SK-N-DZ (cell line): ENCODE measurements around the gene COL4A2.
A peak's percentile ranks its signal among the peaks of the same experiment; 100 is the strongest.

Source experiments
- DNase-seq: peaks from one replicate; pipeline ENCODE4 v3.0.0-alpha.2; 2015; ENCODE audit warnings: low spot score

The COL4A2 gene

DNA sequence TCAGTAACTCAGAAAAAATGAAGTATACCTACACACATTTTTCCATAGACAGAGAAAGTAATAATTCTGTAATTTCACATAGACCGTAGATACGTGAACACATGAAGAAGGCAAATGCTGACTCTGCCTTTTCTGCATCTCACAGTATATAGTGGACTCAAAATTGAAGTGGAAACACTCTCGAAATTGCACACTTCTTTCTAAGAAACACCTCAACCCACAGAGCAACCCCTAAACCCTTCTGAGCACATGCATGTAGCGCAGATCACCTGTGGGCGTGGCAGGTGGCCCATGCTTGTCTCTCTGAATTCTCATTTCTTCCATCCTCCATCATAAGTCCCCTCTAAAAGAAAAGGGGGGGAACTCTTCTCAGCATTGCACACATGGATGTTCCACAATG lies 34.9 kb upstream of the COL4A2 start:
- DNase-seq: no peak

GRCh38 chr13:110272651-110273050 lies 34.4 kb upstream of the COL4A2 start:
- DNase-seq: no peak

- DNase-seq: no peak
Measured at GRCh38 chr13:110273254-110273653, 33.8 kb upstream of the COL4A2 start.

GRCh38 chr13:110274687-110275086 lies 32.4 kb upstream of the COL4A2 start:
- DNase-seq: no peak

DNA sequence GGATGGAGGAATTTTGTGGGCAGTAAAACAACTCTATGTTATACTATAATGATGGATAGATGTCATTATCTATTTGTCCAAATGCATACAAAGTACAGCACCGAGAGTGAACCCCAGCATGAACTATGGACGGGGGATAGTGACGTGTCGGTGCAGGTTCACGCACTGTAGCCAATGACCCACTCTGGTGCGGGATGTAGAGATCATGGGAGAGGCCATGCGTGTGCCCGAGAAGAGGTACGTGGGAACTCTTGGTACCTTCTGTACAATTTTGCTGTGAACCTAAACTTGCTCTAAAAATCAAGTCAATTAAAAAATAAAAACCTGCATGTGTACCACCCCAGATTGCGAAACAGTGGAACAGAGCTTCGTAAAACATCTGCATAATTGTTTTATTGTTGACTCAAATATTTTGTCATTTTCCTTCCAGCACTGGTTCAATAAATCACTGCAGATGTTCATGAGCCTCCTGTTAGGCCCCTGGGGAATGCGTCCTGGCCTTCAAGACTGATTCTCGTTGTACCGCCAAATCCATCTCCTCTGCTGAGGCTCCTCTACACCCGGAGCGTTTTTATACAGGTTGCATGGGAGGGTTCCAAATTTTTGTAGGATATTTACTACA lies 31.0 kb upstream of the COL4A2 start:
- no peak for DNase-seq

- DNase-seq: no peak
Measured at GRCh38 chr13:110276553-110276950, 30.5 kb upstream of the COL4A2 start.

DNA sequence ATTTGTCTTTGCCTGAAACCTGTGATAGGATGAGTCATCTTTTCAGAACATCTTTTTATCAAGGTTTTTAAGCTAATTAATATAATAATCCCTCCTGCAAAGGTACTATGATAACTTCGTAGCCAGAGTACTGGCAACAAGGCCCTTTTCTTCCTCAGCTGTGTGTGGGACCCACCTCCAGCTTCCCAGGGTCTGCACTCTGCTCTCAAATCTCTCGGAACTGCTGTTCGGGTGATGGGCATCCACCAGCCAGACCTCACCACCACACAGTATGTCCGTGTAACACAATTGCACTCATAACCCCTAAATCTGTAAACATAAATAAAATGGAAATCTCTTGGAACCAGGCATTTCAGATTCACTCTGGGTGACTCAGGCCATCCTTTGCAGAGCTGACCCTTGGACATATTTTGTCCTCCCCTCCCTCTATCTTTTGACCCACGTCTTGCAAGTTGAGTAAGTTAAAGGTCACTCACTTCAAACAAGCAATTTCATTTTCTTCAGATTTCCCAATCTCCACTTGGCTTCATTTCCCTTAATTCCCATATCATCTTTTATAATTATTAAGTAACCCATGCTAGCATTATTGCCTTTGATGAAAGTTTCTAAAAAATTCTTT lies 29.6 kb upstream of the COL4A2 start:
- DNase-seq: no peak

GRCh38 chr13:110278859-110279258 lies 28.2 kb upstream of the COL4A2 start:
- no peak for DNase-seq

GRCh38 chr13:110279684-110280083 lies 27.4 kb upstream of the COL4A2 start:
- no peak for DNase-seq

DNA sequence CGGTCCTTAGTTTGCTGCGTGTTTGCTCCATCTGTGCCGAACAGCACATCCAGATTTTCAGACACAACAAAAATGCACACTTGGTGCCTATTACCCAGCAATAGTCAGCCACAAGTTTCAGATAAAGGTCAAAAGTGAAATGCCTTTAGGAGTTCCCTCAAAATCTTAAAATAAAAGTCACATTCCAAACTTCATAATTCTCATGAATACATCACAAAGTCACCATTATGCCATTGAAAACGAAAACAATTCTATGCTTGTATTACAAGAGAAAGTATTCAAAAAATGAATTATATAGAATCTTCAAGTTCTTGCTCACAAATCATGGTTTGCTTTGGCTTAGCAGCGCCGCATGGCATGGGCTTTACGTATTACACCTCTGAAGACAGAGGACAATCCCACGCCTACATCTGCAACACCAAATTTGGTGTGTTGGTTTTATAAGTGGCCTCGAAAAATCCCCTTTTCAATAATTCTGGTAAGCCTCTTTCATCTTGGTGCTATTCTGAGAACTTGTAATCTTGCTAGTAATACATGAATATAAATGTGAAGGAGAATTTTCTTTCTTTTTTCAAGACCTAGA lies 26.8 kb upstream of the COL4A2 start:
- DNase-seq: no peak

GRCh38 chr13:110280985-110281688 lies 25.9 kb upstream of the COL4A2 start:
- no peak for DNase-seq

GRCh38 chr13:110281736-110282135 lies 25.3 kb upstream of the COL4A2 start:
- no peak for DNase-seq

GRCh38 chr13:110282316-110282841 lies 24.7 kb upstream of the COL4A2 start:
- no peak for DNase-seq

DNA sequence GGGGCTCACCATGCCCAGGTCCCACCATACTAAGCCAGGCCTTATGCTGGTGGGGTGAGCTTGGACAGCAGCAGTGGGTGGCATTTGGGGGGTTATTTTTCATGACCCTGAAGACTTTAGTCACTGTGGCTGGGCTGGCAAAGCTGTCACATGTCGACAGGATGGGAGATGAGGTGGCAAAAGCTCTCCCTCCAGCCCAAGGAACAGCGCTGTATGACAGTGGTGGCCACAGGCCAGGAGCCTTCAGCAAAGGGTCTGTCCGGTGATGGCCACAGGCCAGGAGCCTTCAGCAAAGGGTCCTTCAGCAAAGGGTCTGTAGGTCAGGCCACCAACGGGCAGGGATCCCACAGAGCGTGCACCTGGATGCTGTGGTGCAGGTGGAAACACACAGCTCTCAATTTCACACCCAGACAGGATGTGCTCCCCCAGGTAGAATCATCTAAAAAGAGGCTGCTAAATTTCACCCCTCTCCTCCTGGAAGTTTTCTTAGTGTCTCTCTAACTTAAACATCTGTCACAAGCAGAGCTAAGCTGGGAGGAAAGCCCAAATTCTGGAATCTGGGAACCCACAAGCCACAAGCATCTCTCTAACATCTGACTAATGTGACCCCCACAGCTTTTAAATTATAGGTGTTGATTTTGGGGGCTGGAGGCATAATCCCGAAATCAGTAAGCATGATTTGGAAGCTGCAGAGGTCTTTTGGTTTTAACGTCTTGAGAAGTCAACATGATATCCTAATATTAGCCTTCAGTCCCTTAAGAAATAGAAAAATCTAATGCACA lies 23.2 kb upstream of the COL4A2 start:
- no peak for DNase-seq

GRCh38 chr13:110284779-110285484 lies 22.2 kb upstream of the COL4A2 start:
- peak; percentile 27 for DNase-seq

GRCh38 chr13:110285991-110286832 lies 20.9 kb upstream of the COL4A2 start:
- DNase-seq: no peak

DNA sequence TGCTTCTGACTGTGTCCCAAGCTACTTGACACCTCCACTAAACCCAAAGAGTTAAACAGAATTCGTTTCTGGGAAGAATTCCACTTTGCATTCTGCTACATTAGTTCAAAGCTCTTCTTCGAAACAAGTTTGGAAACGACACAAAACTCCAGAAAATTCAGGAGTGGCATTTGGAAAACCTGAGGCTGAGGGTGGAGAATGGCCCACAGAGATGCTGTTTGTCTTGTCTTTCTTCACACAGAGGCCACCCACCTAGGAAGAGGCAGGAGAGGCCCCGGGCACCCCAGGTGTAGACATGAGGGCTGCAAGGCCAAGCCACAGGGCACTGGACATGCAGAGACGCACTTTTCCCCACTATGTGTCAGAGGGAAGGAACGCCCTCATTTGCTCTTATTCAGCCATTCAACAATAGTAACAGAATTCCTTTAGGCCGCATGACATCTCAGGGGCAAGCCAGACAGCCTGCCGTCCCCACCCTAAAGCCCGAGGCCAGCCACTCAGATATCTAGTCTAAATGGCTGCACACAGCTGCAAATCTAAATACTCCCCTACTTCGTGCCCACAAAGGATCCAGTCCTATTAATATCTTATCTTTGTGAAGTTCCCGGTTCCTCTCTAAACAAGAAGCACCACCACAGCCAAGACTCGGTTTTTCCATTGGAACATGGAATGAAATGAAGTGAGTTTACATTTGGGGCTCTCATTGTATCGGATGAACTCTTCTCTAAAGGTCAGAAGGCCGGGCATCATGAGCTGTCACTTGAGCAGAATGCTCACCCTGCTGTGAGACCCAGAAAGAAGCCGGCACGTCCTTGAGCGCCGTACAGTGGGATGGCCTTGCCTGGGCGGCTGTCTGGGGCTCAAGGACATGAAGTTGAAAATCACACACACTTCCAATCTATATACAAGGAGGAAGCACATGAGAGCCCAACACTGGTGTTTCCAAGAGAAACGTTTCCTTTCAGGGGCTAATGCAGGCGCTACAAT lies 20.0 kb upstream of the COL4A2 start:
- DNase-seq: no peak

DNA sequence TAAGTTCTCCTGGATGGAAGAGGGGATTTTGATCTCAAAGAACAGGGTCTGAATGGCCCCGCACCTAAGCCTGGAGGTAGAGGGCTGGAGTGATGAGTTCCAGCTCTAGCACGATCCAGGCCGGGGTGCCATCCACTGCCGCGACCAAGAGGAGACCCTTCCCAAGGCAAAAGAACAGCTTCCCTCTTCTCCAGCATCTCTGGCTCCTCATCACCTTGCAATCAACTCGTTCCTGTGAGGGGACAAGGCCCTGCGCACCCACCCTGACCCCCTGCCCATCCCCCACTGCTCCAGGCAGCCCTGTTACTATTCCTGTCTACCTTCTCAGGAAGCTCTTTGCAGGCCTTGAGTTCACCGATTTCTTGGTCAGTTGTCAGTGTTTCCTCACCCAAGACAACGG lies 17.9 kb upstream of the COL4A2 start:
- no peak for DNase-seq

DNA sequence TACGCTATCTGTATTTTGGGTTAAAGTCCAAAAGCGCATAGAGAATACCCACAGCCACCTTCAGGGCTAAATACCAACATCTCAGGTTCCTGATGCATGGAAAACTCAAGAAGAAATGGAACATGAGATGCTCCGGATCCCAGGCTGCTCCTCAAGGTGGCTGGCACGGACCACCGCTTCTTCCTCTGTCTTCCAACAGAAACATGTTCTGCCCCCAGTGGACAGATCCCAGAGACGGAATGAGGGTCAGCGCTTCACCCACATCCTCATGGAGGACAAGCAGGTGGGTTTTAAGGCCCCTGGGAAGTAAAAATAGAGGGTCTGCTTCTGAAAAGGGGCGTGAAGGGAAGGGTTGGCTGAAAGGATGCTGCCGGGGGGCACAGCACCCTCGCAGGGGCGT lies 17.4 kb upstream of the COL4A2 start:
- no peak for DNase-seq
